ENCODE data around the gene ID2. TPM values are rescaled to one million over a fixed set of nuclear protein-coding genes. Genes with fewer than 3 reads are reported as not detected.

The ID2 gene
- total and polyA plus RNA-seq, 2 of the 13 experiments (the other 11 are each of a cell fraction or from before 2014, with no cell fraction given) = 214 to 719 TPM

DNA sequence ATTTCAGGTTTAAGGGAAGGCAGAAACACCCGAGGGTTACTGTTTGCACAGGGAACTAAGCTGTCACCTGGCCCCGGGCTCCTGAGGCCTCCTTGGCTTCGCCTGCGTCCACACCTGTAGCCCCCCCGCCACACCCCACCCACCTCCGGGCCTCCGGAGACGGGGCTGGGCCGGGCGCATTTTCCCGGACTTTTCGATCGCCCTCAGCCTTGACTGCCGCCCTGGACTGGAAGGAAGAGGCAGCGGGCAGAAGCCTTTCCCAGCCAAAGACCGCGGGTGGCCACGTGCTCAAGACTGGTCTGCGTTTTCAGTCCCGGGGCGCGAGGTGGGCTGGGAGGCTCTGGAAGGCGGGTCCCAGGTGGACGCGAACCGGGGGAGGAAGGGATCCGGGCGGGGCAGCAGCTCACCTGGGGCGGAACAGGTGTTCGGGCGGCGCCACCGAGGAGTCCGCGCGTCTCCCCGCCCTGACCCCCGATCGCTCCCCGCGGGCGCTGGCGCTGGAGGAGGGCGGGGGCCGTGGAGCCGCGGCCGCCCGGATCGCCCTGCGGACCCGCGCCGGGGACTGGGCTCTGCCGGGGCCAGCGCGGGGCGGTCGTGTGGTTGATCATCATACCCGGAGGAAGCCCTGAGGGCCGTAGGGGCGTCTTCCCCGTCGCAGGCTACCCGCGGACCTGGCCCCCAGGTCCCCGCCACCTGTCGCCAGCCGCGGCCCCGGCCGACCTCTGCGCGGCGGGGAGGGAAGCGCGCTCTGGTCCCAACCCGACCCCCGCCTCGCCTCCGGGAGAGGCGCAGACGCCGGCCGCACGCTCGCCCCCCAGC is 3.2 kb downstream of the ID2 start (continued):
- no peak for TF ChIP-seq XRCC5 (optimal IDR thresholded peaks at IDR 0.05; ENCODE audit: low read length)
- peak; percentile 85; the same call in 1 of the 2 replicates for TF ChIP-seq ZNF616 (CRISPR knock-in tag; IDR thresholded peaks at IDR 0.05; ENCODE audit: low read depth)
- TF ChIP-seq RAD51 (IDR thresholded peaks at IDR 0.05; ENCODE audit: borderline replicate concordance) = no peak
- no peak for TF ChIP-seq MTA3 (CRISPR knock-in tag; IDR thresholded peaks at IDR 0.05)
- 0 out of 2 replicates have a peak, but pooled peaks have one; percentile 67 for TF ChIP-seq KLF15 (CRISPR knock-in tag; IDR thresholded peaks at IDR 0.05; ENCODE audit: borderline replicate concordance)
- 0 out of 2 replicates have a peak, but pooled peaks have one; percentile 31 for TF ChIP-seq ZNF253 (CRISPR knock-in tag; IDR thresholded peaks at IDR 0.05; ENCODE audit: borderline replicate concordance)
- TF ChIP-seq ZBTB20 (CRISPR knock-in tag; IDR thresholded peaks at IDR 0.05; ENCODE audit: borderline replicate concordance, low read depth) = peak; percentile 76; the same call in 1 of the 2 replicates
- TF ChIP-seq NONO (IDR thresholded peaks at IDR 0.05) = no peak
- TF ChIP-seq NONO (CRISPR knock-in tag; conservative IDR thresholded peaks at IDR 0.05) = peak; percentile 67; the same call in 1 of the 2 replicates
- no peak for TF ChIP-seq DMTF1 (CRISPR knock-in tag; IDR thresholded peaks at IDR 0.05)
- TF ChIP-seq, protein P1, sequence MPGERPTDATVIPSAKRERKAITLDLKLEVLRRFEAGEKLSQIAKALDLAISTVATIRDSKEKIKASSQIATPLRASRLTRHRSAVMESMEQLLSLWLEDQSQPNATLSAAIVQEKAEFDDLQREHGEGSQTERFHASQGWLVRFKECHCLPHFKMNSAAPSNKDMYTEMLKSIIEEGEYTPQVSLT (CRISPR knock-in tag; IDR thresholded peaks at IDR 0.05; ENCODE audit: borderline replicate concordance, low read depth) = no peak; the same call in 1 of the 2 replicates
- TF ChIP-seq, protein P2, sequence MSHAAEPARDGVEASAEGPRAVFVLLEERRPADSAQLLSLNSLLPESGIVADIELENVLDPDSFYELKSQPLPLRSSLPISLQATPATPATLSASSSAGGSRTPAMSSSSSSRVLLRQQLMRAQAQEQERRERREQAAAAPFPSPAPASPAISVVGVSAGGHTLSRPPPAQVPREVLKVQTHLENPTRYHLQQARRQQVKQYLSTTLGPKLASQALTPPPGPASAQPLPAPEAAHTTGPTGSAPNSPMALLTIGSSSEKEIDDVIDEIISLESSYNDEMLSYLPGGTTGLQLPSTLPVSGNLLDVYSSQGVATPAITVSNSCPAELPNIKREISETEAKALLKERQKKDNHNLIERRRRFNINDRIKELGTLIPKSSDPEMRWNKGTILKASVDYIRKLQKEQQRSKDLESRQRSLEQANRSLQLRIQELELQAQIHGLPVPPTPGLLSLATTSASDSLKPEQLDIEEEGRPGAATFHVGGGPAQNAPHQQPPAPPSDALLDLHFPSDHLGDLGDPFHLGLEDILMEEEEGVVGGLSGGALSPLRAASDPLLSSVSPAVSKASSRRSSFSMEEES (CRISPR knock-in tag; IDR thresholded peaks at IDR 0.05) = 0 out of 2 replicates have a peak, but pooled peaks have one; percentile 24
- TF ChIP-seq ZNF33A (CRISPR knock-in tag; IDR thresholded peaks at IDR 0.05; ENCODE audit: borderline replicate concordance) = peak; percentile 92; the same call in 1 of the 2 replicates
- TF ChIP-seq ADNP (CRISPR knock-in tag; IDR thresholded peaks at IDR 0.05) = no peak
- TF ChIP-seq CHD2 (IDR thresholded peaks at IDR 0.05; ENCODE audit: low read depth, low read length) = peak; percentile 76
- TF ChIP-seq ZNF234 (CRISPR knock-in tag; conservative IDR thresholded peaks at IDR 0.05) = peak; percentile 51; the same call in 1 of the 2 replicates
- TF ChIP-seq ZNF556 (CRISPR knock-in tag; IDR thresholded peaks at IDR 0.05; ENCODE audit: borderline replicate concordance) = no peak
- TF ChIP-seq SP5 (CRISPR knock-in tag; IDR thresholded peaks at IDR 0.05; ENCODE audit: borderline replicate concordance, low read depth) = peak; percentile 55; the same call in 1 of the 2 replicates
- TF ChIP-seq POLR2G (IDR thresholded peaks at IDR 0.05; ENCODE audit: low read depth, low read length) = peak; percentile 88
- TF ChIP-seq ISX (CRISPR knock-in tag; conservative IDR thresholded peaks at IDR 0.05) = 0 out of 2 replicates have a peak, but pooled peaks have one; percentile 61
- no peak for TF ChIP-seq MAZ (IDR thresholded peaks at IDR 0.05; ENCODE audit: borderline replicate concordance, low read depth, low read length)
- peak; percentile 85 for TF ChIP-seq MAZ (CRISPR knock-in tag; IDR thresholded peaks at IDR 0.05; ENCODE audit: low read depth)
- peak; percentile 74 for TF ChIP-seq CENPT (CRISPR knock-in tag; IDR thresholded peaks at IDR 0.05; ENCODE audit: low read depth)

Data from HepG2 (cell line).